Liver (tissue), 9 donors: Measurements from ENCODE around the gene ZNF618. TPM values are rescaled to one million over a fixed set of nuclear protein-coding genes. Genes with fewer than 3 reads are reported as not detected.
A peak's percentile ranks its signal among the peaks of the same experiment; 100 is the strongest.

Experiments used
- DNase-seq: peaks from one replicate; pipeline ENCODE4 v3.0.0-alpha.2; 2017; ENCODE audit warnings: low spot score
- H3K27ac ChIP-seq, 2 donors: one replicate each; pipeline ENCODE4 v1.7.0; 2013; ENCODE audit warnings: inconsistent platforms in 2 of 2, low read length in 2 of 2, control low read depth in 1 of 2, low read depth in 1 of 2, mild to moderate bottlenecking in 1 of 2
- H3K27me3 ChIP-seq, 4 donors: one replicate each; pipeline versions ENCODE4 v1.6.1 to v1.7.0; 2013; ENCODE audit warnings: low read length in 3 of 4, inconsistent platforms in 1 of 4, mild to moderate bottlenecking in 1 of 4, moderate library complexity in 1 of 4; ENCODE audit not compliant: control insufficient read depth in 4 of 4, insufficient read depth in 4 of 4
- H3K36me3 ChIP-seq, 4 donors: one replicate each; pipeline versions ENCODE4 v1.6.1 to v1.7.0; 2013; ENCODE audit warnings: low read length in 3 of 4, mild to moderate bottlenecking in 3 of 4, low read depth in 1 of 4, moderate library complexity in 1 of 4; ENCODE audit not compliant: control insufficient read depth in 4 of 4, insufficient read depth in 3 of 4
- H3K4me1 ChIP-seq, 4 donors: one replicate each; pipeline versions ENCODE4 v1.6.1 to v1.7.0; 2013; ENCODE audit warnings: low read length in 3 of 4, mild to moderate bottlenecking in 3 of 4, moderate library complexity in 1 of 4; ENCODE audit not compliant: control insufficient read depth in 4 of 4, insufficient read depth in 4 of 4
- H3K4me3 ChIP-seq, 3 donors: one replicate each; pipeline versions ENCODE4 v1.6.1 to v1.7.0; 2013; ENCODE audit warnings: low read length in 3 of 3, control low read depth in 1 of 3, low read depth in 1 of 3, mild to moderate bottlenecking in 1 of 3
- H3K9ac ChIP-seq, 2 donors: one replicate each; pipeline ENCODE4 v1.7.0; 2013; ENCODE audit warnings: low read length in 2 of 2, mild to moderate bottlenecking in 2 of 2, moderate library complexity in 2 of 2, control low read depth in 1 of 2, low read depth in 1 of 2
- H3K9me3 ChIP-seq, 4 donors: one replicate each; pipeline versions ENCODE4 v1.6.1 to v1.7.0; 2013; ENCODE audit warnings: low read length in 3 of 4; ENCODE audit not compliant: control insufficient read depth in 4 of 4
- ATF3 ChIP-seq: IDR thresholded peaks from 2 replicates; pipeline ENCODE4 v1.6.1; 2016; ENCODE audit warnings: antibody characterized with exemption
- CTCF ChIP-seq: fragments of 150-350 bp; IDR thresholded peaks from 2 replicates; pipeline ENCODE4 v1.5.1; 2017; ENCODE audit warnings: improper control_type of control experiment, low read depth, low read length; ENCODE audit not compliant: missing input control
- EGR1 ChIP-seq, 2 donors: IDR thresholded peaks; 2 replicates each; pipeline ENCODE4 v1.6.1; 2016 to 2018; ENCODE audit warnings: antibody characterized with exemption in 2 of 2, low read depth in 2 of 2
- FOXA1 ChIP-seq: IDR thresholded peaks from 2 replicates; pipeline ENCODE4 v1.6.1; 2016; ENCODE audit warnings: antibody characterized with exemption
- FOXA2 ChIP-seq: IDR thresholded peaks from 2 replicates; pipeline ENCODE4 v1.6.1; 2016; ENCODE audit warnings: antibody characterized with exemption
- GABPA ChIP-seq, 2 donors: IDR thresholded peaks in 1 of 2; conservative IDR thresholded peaks in 1 of 2; 2 replicates each; pipeline ENCODE4 v1.6.1; 2016; ENCODE audit warnings: antibody characterized with exemption in 2 of 2, mild to moderate bottlenecking in 1 of 2, moderate library complexity in 1 of 2
- HNF4A ChIP-seq, 2 donors: conservative IDR thresholded peaks; 2 replicates each; pipeline ENCODE4 v1.6.1; 2016; ENCODE audit warnings: antibody characterized with exemption in 2 of 2, mild to moderate bottlenecking in 2 of 2
- HNF4G ChIP-seq: IDR thresholded peaks from 2 replicates; pipeline ENCODE4 v1.6.1; 2016; ENCODE audit warnings: antibody characterized with exemption
- JUND ChIP-seq, 2 donors: IDR thresholded peaks; 2 replicates each; pipeline ENCODE4 v1.6.1; 2016; ENCODE audit warnings: antibody characterized with exemption in 2 of 2
- RAD21 ChIP-seq, 2 donors: IDR thresholded peaks; 2 replicates each; pipeline ENCODE4 v1.6.1; 2016; ENCODE audit warnings: antibody characterized with exemption in 2 of 2, mild to moderate bottlenecking in 2 of 2
- RXRA ChIP-seq, 2 donors: IDR thresholded peaks; 2 replicates each; pipeline ENCODE4 v1.6.1; 2017 to 2018; ENCODE audit warnings: antibody characterized with exemption in 2 of 2, mild to moderate bottlenecking in 1 of 2
- SP1 ChIP-seq: IDR thresholded peaks from 2 replicates; pipeline ENCODE4 v1.6.1; 2018; ENCODE audit warnings: antibody characterized with exemption, mild to moderate bottlenecking
- TAF1 ChIP-seq: conservative IDR thresholded peaks from 2 replicates; pipeline ENCODE4 v1.6.1; 2016; ENCODE audit warnings: antibody characterized with exemption, mild to moderate bottlenecking
- YY1 ChIP-seq: IDR thresholded peaks from 2 replicates; pipeline ENCODE4 v1.6.1; 2016; ENCODE audit warnings: antibody characterized with exemption, mild to moderate bottlenecking
- WGBS: extraction: QIAGEN DNeasy Blood & Tissue Kit; methylation state at CpG from one replicate; pipeline ENCODE4 v1.1.7; 2013; 5-methylcytosine and 5-hydroxymethylcytosine counted together
- polyA plus RNA-seq, 2 donors: library from polyadenylated mRNA; stranded (reverse) in 1 of 2; unstranded in 1 of 2; fragments of 200-250 nt in 1 of 2; fragments of >200 nt in 1 of 2; fragmentation: Nextera tagmentation in 1 of 2; extraction: Ambion mirVana in 1 of 2; gene quantifications; one replicate each; pipeline versions ENCODE4 v1.2.1 to v1.2.3, GENCODE V29; 2013 to 2015
- total RNA-seq, 2 donors: library from RNA; depleted of rRNA; stranded (reverse); fragments of >200 nt; gene quantifications; one replicate each; pipeline ENCODE4 v1.2.3, GENCODE V29; 2014
- TF ChIP-seq, protein P1 (sequence below): IDR thresholded peaks from 2 replicates; pipeline ENCODE4 v1.6.1; 2016; ENCODE audit warnings: antibody characterized with exemption
- TF ChIP-seq, protein P2 (sequence below): IDR thresholded peaks from 2 replicates; pipeline ENCODE4 v1.6.1; 2016; ENCODE audit warnings: antibody characterized with exemption
- TF ChIP-seq, protein P3 (sequence below): IDR thresholded peaks from 2 replicates; pipeline ENCODE4 v1.6.1; 2016; ENCODE audit warnings: antibody characterized with exemption, mild to moderate bottlenecking
- donor health status: healthy.
- donor health status: healthy.
- donor health status: healthy.
- donor health status: healthy.
- donor health status: healthy.

ZNF618 gene
- total and polyA plus RNA-seq, 4 donors = 2.2 to 6.5 (median 3.7) TPM

GRCh38 chr9:114061292-114061691 lies 185.2 kb downstream of the ZNF618 start:
- no peak overlapping the region for H3K4me3 ChIP-seq
- TF ChIP-seq FOXA1 (no peak), HNF4A (conservative IDR thresholded peaks at IDR 0.05) (no peak), TAF1 (no peak), JUND (IDR thresholded peaks at IDR 0.05) (no peak), EGR1 (IDR thresholded peaks at IDR 0.05; ENCODE audit: low read depth in 2 of 2) (no peak), SP1 (no peak), GABPA (IDR thresholded peaks at IDR 0.05 in 1 of 2, conservative IDR thresholded peaks at IDR 0.05 in 1 of 2) (no peak), CTCF (no peak), YY1 (no peak), HNF4G (no peak), FOXA2 (no peak), ATF3 (no peak)
- TF ChIP-seq, protein P1, sequence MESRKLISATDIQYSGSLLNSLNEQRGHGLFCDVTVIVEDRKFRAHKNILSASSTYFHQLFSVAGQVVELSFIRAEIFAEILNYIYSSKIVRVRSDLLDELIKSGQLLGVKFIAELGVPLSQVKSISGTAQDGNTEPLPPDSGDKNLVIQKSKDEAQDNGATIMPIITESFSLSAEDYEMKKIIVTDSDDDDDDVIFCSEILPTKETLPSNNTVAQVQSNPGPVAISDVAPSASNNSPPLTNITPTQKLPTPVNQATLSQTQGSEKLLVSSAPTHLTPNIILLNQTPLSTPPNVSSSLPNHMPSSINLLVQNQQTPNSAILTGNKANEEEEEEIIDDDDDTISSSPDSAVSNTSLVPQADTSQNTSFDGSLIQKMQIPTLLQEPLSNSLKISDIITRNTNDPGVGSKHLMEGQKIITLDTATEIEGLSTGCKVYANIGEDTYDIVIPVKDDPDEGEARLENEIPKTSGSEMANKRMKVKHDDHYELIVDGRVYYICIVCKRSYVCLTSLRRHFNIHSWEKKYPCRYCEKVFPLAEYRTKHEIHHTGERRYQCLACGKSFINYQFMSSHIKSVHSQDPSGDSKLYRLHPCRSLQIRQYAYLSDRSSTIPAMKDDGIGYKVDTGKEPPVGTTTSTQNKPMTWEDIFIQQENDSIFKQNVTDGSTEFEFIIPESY = no peak
- TF ChIP-seq, protein P2, sequence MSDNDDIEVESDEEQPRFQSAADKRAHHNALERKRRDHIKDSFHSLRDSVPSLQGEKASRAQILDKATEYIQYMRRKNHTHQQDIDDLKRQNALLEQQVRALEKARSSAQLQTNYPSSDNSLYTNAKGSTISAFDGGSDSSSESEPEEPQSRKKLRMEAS = no peak
- DNase-seq = no peak

GRCh38 chr9:114061830-114062474 lies 185.8 kb downstream of the ZNF618 start:
- Histone ChIP-seq H3K9ac (no peak overlapping the region), H3K4me1 (peaks cover 0 to 22% (median 4%) of the 10 kb centered on the region in 4 donors), H3K27ac (peak overlapping the region in 1 of 2 donors; percentile 17), H3K27me3 (no peaks in the 10 kb centered on the region), H3K4me3 (no peak overlapping the region), H3K36me3 (peaks cover 14 to 59% (median 48%) of the 10 kb centered on the region in 4 donors), H3K9me3 (no peaks in the 10 kb centered on the region)
- DNase-seq = no peak
- 30% methylated on average over 4 of the region's 4 CpGs for WGBS
- TF ChIP-seq TAF1 (no peak), ATF3 (no peak), RAD21 (IDR thresholded peaks at IDR 0.05) (no peak), SP1 (no peak), HNF4A (conservative IDR thresholded peaks at IDR 0.05) (peak; percentile 12 to 28), GABPA (IDR thresholded peaks at IDR 0.05 in 1 of 2, conservative IDR thresholded peaks at IDR 0.05 in 1 of 2) (no peak), RXRA (IDR thresholded peaks at IDR 0.05) (peak in 1 of 2 donors; percentile 17), HNF4G (no peak), EGR1 (IDR thresholded peaks at IDR 0.05; ENCODE audit: low read depth in 2 of 2) (no peak)
- TF ChIP-seq, protein P3, sequence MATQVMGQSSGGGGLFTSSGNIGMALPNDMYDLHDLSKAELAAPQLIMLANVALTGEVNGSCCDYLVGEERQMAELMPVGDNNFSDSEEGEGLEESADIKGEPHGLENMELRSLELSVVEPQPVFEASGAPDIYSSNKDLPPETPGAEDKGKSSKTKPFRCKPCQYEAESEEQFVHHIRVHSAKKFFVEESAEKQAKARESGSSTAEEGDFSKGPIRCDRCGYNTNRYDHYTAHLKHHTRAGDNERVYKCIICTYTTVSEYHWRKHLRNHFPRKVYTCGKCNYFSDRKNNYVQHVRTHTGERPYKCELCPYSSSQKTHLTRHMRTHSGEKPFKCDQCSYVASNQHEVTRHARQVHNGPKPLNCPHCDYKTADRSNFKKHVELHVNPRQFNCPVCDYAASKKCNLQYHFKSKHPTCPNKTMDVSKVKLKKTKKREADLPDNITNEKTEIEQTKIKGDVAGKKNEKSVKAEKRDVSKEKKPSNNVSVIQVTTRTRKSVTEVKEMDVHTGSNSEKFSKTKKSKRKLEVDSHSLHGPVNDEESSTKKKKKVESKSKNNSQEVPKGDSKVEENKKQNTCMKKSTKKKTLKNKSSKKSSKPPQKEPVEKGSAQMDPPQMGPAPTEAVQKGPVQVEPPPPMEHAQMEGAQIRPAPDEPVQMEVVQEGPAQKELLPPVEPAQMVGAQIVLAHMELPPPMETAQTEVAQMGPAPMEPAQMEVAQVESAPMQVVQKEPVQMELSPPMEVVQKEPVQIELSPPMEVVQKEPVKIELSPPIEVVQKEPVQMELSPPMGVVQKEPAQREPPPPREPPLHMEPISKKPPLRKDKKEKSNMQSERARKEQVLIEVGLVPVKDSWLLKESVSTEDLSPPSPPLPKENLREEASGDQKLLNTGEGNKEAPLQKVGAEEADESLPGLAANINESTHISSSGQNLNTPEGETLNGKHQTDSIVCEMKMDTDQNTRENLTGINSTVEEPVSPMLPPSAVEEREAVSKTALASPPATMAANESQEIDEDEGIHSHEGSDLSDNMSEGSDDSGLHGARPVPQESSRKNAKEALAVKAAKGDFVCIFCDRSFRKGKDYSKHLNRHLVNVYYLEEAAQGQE = no peak

More at GRCh38 chr9:114061292-114061691, 185.2 kb downstream of the ZNF618 start:
- Histone ChIP-seq H3K9me3 (no peaks in the 10 kb centered on the region), H3K36me3 (peaks cover 14 to 54% (median 46%) of the 10 kb centered on the region in 4 donors), H3K27ac (no peak overlapping the region), H3K9ac (no peak overlapping the region), H3K27me3 (no peaks in the 10 kb centered on the region), H3K4me1 (peaks cover 0 to 19% (median 3%) of the 10 kb centered on the region in 4 donors)
- WGBS = 94% methylated on average over 12 of the region's 12 CpGs
